ELF-1 (cell line): ENCODE data around the gene KATNAL2.

ENCODE experiments used
- DNase-seq: peaks from one replicate; pipeline ENCODE4 v3.0.0-alpha.2; 2016; ENCODE audit warnings: low read depth, low spot score

The KATNAL2 gene, protein sequence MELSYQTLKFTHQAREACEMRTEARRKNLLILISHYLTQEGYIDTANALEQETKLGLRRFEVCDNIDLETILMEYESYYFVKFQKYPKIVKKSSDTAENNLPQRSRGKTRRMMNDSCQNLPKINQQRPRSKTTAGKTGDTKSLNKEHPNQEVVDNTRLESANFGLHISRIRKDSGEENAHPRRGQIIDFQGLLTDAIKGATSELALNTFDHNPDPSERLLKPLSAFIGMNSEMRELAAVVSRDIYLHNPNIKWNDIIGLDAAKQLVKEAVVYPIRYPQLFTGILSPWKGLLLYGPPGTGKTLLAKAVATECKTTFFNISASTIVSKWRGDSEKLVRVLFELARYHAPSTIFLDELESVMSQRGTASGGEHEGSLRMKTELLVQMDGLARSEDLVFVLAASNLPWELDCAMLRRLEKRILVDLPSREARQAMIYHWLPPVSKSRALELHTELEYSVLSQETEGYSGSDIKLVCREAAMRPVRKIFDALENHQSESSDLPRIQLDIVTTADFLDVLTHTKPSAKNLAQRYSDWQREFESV

DNA sequence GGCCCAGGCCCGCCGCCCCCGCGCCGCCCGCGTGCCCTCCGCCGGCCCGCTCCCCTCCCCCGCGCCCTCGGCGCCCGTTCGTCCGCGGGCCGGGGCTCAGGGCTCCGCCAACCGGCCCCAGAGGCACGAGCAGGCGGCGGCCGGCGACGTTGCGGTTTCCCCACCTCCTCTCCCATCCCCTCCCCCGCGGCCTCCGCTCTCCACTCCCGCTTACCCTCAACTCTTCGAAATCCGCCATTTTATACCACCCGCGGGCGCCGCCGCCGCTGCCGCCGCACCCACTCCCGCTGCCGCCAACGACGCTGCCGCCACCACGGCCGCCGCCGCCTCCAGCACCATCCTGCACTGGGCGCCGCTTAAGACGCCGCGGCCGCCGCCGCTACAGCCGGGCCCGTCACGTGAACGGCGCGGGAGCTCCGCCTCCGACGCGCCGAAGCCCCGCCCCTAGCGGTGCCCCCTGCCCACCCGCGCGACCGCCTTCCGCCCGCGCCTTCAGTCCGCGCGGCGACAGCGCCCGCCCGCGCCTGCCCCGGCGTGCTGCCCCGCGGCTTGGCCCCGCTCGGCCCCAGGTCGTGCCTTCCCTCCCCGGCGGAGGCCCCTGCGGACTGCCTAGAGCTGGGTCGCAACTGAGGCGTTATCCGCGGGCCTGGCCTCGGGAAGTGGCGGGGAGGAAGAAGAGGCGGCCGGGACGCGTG is at the start of gene KATNAL2, which contains the start of gene PIAS2:
Gene KATNAL2 (plus strand): TSS at position 495 of the 695 bp plus-strand sequence. CDS start 29,271 bp downstream, outside the sequence.
Gene PIAS2 (minus strand): TSS at position 400 of the 695 bp plus-strand sequence. CDS start 162 bp downstream, at position 238.
- peak; percentile 86 for DNase-seq

GRCh38 chr18:46868169-46868921 is 49.1 kb upstream of the KATNAL2 start:
- no peak for DNase-seq

- DNase-seq: no peak
These were observed 39.9 kb upstream of the KATNAL2 start for GRCh38 chr18:46877329-46877987.

GRCh38 chr18:46883180-46883579 is 34.2 kb upstream of the KATNAL2 start:
- DNase-seq: no peak

GRCh38 chr18:46886893-46887292 is 30.5 kb upstream of the KATNAL2 start:
- DNase-seq: no peak

GRCh38 chr18:46888965-46889364 is 28.4 kb upstream of the KATNAL2 start:
- no peak for DNase-seq

DNA sequence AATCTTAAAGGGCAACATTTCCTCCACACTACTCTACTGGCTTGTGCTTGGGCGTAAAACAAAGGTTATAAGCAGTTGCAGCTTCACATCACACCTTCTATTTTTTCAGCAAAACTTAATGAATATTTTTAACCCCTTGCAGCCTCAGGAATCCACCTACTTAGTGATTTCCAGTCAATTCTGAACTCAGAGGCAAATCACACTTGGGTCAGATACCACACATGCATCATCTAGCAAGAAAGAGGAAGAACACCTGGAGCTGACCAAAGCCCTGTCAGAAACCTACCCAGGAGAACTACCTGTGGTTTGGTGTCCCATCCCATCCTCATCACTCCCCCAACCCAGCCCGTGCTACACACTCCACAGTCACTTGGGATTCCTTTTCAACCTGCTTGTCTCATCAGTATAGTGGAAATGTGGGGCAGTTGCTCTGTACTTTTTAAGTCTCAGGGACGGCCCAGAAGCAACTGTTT is 25.6 kb upstream of the KATNAL2 start:
- DNase-seq: no peak

- DNase-seq: no peak
These were observed 24.6 kb upstream of the KATNAL2 start for GRCh38 chr18:46892842-46893241.

DNA sequence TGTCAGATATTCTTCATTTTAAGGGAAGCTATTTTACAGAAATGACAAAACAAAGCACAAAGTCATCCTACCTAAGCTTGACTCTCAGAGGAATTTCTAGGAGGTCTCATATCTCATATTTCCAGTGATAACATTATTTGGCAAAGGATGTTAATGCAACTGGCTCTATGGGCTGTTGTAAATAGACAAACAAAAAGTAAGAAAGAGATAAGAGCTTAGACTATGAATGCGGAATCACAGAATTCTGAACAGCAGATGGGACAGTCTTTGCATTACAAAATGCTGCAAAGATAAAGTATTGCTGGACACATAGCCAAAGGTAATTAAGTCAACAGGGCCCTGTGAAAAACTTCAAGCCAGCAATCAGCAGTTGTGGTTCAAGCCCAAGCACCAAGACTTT is 24.0 kb upstream of the KATNAL2 start:
- DNase-seq: no peak

GRCh38 chr18:46894124-46894523 is 23.3 kb upstream of the KATNAL2 start:
- DNase-seq: no peak

DNA sequence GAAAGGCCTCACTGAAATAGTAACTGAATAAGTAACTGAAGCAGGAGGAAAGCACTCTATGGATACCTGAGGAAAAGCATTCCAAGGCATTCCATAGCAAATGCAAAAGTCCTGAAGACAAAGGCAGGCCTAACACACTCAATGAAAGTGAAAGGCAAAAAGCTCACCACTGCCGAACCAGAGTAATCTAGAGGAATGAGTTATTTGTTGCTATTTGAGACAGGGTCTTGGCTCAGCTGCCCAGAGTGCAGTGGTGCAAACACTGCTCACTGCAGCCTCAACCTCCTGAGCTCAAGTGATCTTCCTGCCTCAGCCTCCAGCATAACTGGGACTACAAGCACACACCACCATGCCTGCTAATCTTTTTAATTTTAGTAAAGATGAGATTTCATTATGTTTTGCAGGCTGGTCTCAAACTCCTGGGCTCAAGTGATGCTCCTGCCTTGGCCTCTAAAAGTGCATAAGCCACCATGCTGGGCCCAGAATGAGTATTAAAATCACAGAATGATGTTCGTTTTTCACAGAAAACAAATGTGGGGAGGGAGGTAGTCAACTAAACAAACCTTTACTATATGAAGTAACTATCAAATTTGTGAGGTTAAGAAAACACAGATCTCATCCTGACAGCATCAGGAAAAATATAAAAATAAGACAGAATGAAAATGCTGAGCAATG is 18.0 kb upstream of the KATNAL2 start:
- DNase-seq: peak; percentile 71

GRCh38 chr18:46903406-46903805 is 14.0 kb upstream of the KATNAL2 start:
- no peak for DNase-seq

- no peak for DNase-seq
These were observed 7.9 kb upstream of the KATNAL2 start for GRCh38 chr18:46909497-46909896.

- no peak for DNase-seq
These were observed 6.5 kb upstream of the KATNAL2 start for GRCh38 chr18:46910856-46911255.

DNA sequence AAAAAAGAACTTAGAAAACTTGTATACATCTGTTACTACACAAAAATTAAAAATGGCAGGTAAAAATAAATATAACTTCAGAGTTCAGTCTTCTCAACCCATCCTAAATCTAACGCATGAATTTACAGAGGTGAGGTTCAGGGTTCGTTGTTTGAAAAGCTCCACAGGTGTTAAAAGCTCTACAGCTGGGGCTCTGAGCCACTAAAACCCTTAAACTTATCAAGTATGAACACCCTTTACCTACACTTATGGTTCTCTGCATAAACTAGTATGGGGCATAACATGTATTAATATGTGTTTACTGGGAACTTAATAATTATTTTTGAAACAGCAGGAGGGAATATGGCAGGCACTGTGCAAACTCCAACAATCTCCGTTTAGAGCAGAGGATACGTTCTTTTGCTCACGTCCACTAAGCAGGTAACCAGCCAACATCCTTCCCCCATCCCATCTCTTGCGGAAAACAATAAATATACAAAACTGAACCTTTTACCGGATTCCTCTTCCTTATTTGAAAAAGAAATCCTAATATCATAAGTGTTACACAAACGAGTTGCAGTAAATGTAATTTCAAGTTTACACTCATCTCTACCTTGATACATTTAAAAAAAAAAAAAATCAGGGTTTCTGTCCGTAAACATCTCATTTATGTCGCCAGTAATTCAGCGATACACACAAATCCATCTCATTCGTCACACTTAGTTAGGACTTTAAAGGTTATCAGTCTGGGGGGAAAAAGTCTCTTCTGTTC is 1.4 kb upstream of the KATNAL2 start:
- DNase-seq: no peak

GRCh38 chr18:46916551-46917107 is 773 bp upstream of the KATNAL2 start:
- peak; percentile 29 for DNase-seq

DNA sequence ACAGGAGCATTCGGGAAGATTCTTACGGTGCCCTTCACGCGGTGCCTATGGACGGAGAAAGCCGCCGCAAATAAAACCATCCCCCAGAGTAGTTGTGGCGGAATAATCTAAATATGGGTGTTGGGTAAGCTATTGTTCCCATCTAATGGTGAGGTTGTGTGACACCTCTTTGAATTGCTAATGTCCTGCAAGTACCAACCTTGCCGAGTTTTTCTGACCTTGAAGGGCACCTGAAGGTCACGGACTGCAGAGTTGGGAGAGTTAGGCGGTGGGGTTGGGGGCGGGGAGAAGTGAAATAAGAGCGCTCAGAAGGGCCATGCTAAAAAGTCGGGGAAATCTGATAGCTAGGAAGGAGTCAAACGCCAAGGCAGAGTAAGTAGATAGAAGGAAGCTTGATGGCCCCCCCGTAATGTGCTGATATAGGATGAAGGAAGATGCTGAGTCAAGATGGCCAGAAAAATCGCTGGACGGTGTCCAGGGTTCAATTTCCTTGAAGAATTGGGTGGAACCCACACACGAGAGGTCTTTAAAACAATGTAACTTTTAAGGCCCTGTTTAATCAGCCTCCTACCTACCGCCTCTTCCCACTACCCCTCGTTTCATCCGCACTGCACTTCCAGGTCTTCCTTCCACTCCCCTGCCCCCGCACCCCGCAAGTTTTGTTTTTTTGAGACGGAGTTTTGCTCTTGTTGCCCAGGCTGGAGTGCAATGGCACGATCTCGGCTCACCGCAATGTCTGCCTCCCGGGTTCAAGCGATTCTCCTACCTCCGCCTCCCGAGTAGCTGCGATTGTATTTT is 600 bp downstream of the KATNAL2 start:
- peak; percentile 78 for DNase-seq

GRCh38 chr18:46920067-46920466 is 2.7 kb downstream of the KATNAL2 start:
- DNase-seq: no peak

DNA sequence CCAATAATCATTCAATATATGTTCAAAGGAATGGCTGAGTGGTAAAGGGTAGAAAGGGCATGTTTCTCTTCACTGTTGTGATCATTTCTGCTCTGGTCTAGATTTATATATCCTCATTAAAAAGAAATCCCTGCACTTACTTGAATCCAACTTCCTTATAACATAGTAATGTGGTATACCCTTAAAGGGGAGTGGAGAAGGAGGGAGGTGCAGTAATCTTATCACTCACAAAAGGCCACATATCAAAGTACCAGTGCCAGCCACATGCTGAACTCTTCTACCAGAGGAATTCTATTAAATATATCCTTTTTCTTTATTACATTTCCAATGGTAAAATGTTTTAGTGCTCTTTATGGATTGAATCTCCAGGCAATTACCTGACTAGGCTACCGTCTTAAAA is 3.3 kb downstream of the KATNAL2 start:
- DNase-seq: no peak
